B cell (primary cell): Measurements from ENCODE around the gene HOXB3.

Experiments used
- CTCF ChIP-seq: fragments of 200-600 bp; IDR thresholded peaks from one replicate; pipeline ENCODE4 v1.8.0; 2022; ENCODE audit warnings: antibody characterized with exemption, mild to moderate bottlenecking
- EZH2 ChIP-seq: IDR thresholded peaks from 2 replicates; pipeline ENCODE4 v1.6.1; 2012; ENCODE audit warnings: borderline replicate concordance, low read depth, mild to moderate bottlenecking, moderate library complexity, low read length; ENCODE audit not compliant: insufficient read depth, poor library complexity, severe bottlenecking

GRCh38 chr17:48568499-48569239 is 21.4 kb downstream of the HOXB3 start:
- TF ChIP-seq EZH2 (no peak), CTCF (no peak)
